Endothelial cell of umbilical vein (primary cell): ENCODE data around the gene POP7. TPM values are rescaled to one million over a fixed set of nuclear protein-coding genes. Genes with fewer than 3 reads are reported as not detected.

Experiments
- BruUV-seq: library from RNA; stranded (reverse); fragments of 400-500 nt; replicated peaks from 2 replicates; lab custom pipeline; 2021; lab: Mats Ljungman, UMichigan
- CTCF ChIA-PET: fragments of 300-600, 350-600 bp; sonication (Branson Sonifier 250); formaldehyde crosslinking; loops from one replicate; lab custom pipeline; 2021; ENCODE audit warnings: antibody characterized with exemption, inconsistent platforms; lab: Charles Lee
- POLR2A ChIA-PET: fragments of 300-600, 350-600 bp; sonication (Branson Sonifier 250); formaldehyde crosslinking; loops from one replicate; lab custom pipeline; 2021; ENCODE audit warnings: antibody characterized with exemption, inconsistent platforms; lab: Charles Lee
- DNase-seq: peaks from one replicate; pipeline ENCODE4 v3.0.0-alpha.2; 2011; ENCODE audit warnings: low read depth, low spot score
- FAIRE-seq: peaks from 2 replicates; lab custom pipeline; 2011; peaks lifted over from hg19 to GRCh38; lab: Jason Lieb, UNC
- H2AFZ ChIP-seq: 2 replicates; pipeline ENCODE4 v1.6.0; 2012; ENCODE audit warnings: low read depth, low read length, control low read depth, inconsistent platforms
- H3K27ac ChIP-seq: 2 replicates; pipeline ENCODE4 v1.5.1; 2011; ENCODE audit warnings: low read depth, mild to moderate bottlenecking, control low read depth, low read length, moderate library complexity; ENCODE audit not compliant: insufficient read depth
- H3K27me3 ChIP-seq, 2 experiments: 2 replicates each; pipeline versions ENCODE4 v1.6.0 to v1.6.1; 2011; ENCODE audit warnings: low read length in 2 of 2, mixed read lengths in 1 of 2; ENCODE audit not compliant: control insufficient read depth in 2 of 2, insufficient read depth in 2 of 2
- H3K36me3 ChIP-seq, 2 experiments: 2 replicates in 1 of 2; 3 replicates in 1 of 2; pipeline ENCODE4 v1.5.1; 2011; ENCODE audit warnings: low read length in 2 of 2, mild to moderate bottlenecking in 1 of 2, moderate library complexity in 1 of 2; ENCODE audit not compliant: control insufficient read depth in 2 of 2, insufficient read depth in 2 of 2; ENCODE audit errors: extremely low read depth in 1 of 2
- H3K4me1 ChIP-seq: 3 replicates; pipeline ENCODE4 v1.5.1; 2011; ENCODE audit warnings: mild to moderate bottlenecking, low read length; ENCODE audit not compliant: control insufficient read depth, insufficient read depth; ENCODE audit errors: extremely low read depth
- H3K4me2 ChIP-seq: 2 replicates; pipeline ENCODE4 v1.6.1; 2011; ENCODE audit warnings: low read length, control low read depth, mixed read lengths; ENCODE audit not compliant: insufficient read depth
- H3K4me3 ChIP-seq, 3 experiments: fragments of 200-600 bp in 1 of 3; sonication (generic), shearing (Covaris generic) in 1 of 3; replicated peaks in 1 of 3; 2 replicates each; pipeline ENCODE4 v1.5.1; 2011 to 2016; ENCODE audit warnings: control low read depth in 3 of 3, low read length in 3 of 3, mild to moderate bottlenecking in 2 of 3, inconsistent platforms in 1 of 3, low read depth in 1 of 3, moderate library complexity in 1 of 3; ENCODE audit not compliant: insufficient read depth in 1 of 3
- H3K79me2 ChIP-seq: 2 replicates; pipeline ENCODE4 v1.6.0; 2012; ENCODE audit warnings: low read length, inconsistent platforms; ENCODE audit not compliant: control insufficient read depth, insufficient read depth
- H3K9ac ChIP-seq: replicated peaks from 2 replicates; pipeline ENCODE3; 2011; ENCODE audit warnings: low read length, control low read depth; ENCODE audit not compliant: insufficient read depth; ENCODE audit errors: extremely low read depth
- H3K9me1 ChIP-seq: replicated peaks from 3 replicates; pipeline ENCODE4 v1.6.0; 2011; ENCODE audit warnings: mild to moderate bottlenecking, low read length; ENCODE audit not compliant: control insufficient read depth, insufficient read depth; ENCODE audit errors: extremely low read depth
- H3K9me3 ChIP-seq: replicated peaks from 2 replicates; pipeline ENCODE4 v1.5.1; 2012; ENCODE audit warnings: low read length, inconsistent platforms; ENCODE audit not compliant: control insufficient read depth, insufficient read depth
- H4K20me1 ChIP-seq: replicated peaks from 2 replicates; pipeline ENCODE3; 2011; ENCODE audit warnings: mild to moderate bottlenecking, low read length; ENCODE audit not compliant: control insufficient read depth, insufficient read depth; ENCODE audit errors: extremely low read depth
- EZH2 ChIP-seq: IDR thresholded peaks from 2 replicates; pipeline ENCODE4 v1.6.1; 2012; ENCODE audit warnings: borderline replicate concordance, low read depth, mild to moderate bottlenecking, moderate library complexity, low read length, inconsistent platforms; ENCODE audit not compliant: severe bottlenecking
- FOS ChIP-seq: IDR thresholded peaks from 2 replicates; pipeline ENCODE4 v1.6.1; 2011; ENCODE audit warnings: mild to moderate bottlenecking, low read length, moderate library complexity, borderline replicate concordance; ENCODE audit not compliant: insufficient read depth
- GATA2 ChIP-seq: IDR thresholded peaks from 2 replicates; pipeline ENCODE4 v1.7.0; 2011; ENCODE audit warnings: low read depth, mild to moderate bottlenecking, moderate library complexity, mixed read lengths, low read length; ENCODE audit not compliant: insufficient read length, insufficient read depth
- JUN ChIP-seq: IDR thresholded peaks from 2 replicates; pipeline ENCODE4 v1.6.1; 2011; ENCODE audit warnings: borderline replicate concordance, low read depth; ENCODE audit not compliant: insufficient read length, insufficient read depth
- MYC ChIP-seq: IDR thresholded peaks from one replicate; pipeline ENCODE4 v1.6.1; 2011; ENCODE audit warnings: mild to moderate bottlenecking, low read depth, low read length
- POLR2A ChIP-seq: IDR thresholded peaks from 2 replicates; pipeline ENCODE4 v1.6.1; 2012; ENCODE audit warnings: low read depth, mild to moderate bottlenecking, control low read depth, low read length
- POLR2AphosphoS5 ChIP-seq: IDR thresholded peaks from 2 replicates; pipeline ENCODE4 v1.6.1; 2012; ENCODE audit warnings: low read depth, mild to moderate bottlenecking, control low read depth, low read length, moderate library complexity; ENCODE audit not compliant: insufficient read depth
- dilution Hi-C: fragments of 300-500 bp; cut with MboI; formaldehyde crosslinking; loops from one replicate; pipeline ENCODE4 v1.15.0; 2019; ENCODE audit warnings: low sequenced_read_pairs; ENCODE audit not compliant: extremely low pct_ligation_motif_present
- intact Hi-C: fragments of 100-400 bp; cut with micrococcal nuclease; formaldehyde crosslinking; loops from one replicate; pipeline ENCODE4 v1.10.0; 2022
- polyA plus RNA-seq, 4 experiments: library from polyadenylated mRNA; depleted of rRNA in 3 of 4; stranded (reverse) in 3 of 4; unstranded in 1 of 4; fragments of >200 nt; gene quantifications; 2 replicates each; pipeline versions ENCODE4 v1.2.1 to v1.2.3, GENCODE V29; 2011 to 2012; ENCODE audit warnings: missing spikeins in 1 of 4
- total RNA-seq: library from RNA; stranded (reverse); gene quantifications from 2 replicates; pipeline ENCODE4 v1.2.3, GENCODE V29; 2021
- TF ChIP-seq, protein P1 (sequence below), 2 donors: IDR thresholded peaks; 1 replicate in 1 of 2; 2 replicates in 1 of 2; pipeline ENCODE4 v1.5.1; 2011; ENCODE audit warnings: low read length in 2 of 2, mild to moderate bottlenecking in 2 of 2, moderate library complexity in 2 of 2, control low read depth in 1 of 2, inconsistent platforms in 1 of 2, low read depth in 1 of 2; ENCODE audit not compliant: insufficient read depth in 1 of 2; ENCODE audit errors: extremely low read depth in 1 of 2
- TF ChIP-seq, protein P2 (sequence below): IDR thresholded peaks from 2 replicates; pipeline ENCODE4 v1.6.1; 2011; ENCODE audit not compliant: insufficient read depth, insufficient read length

Gene POP7
- total and polyA plus RNA-seq, 2 donors (not counting 3 experiments of a cell fraction or from before 2014, with no cell fraction given), result 47.4 to 48.8 TPM

DNA sequence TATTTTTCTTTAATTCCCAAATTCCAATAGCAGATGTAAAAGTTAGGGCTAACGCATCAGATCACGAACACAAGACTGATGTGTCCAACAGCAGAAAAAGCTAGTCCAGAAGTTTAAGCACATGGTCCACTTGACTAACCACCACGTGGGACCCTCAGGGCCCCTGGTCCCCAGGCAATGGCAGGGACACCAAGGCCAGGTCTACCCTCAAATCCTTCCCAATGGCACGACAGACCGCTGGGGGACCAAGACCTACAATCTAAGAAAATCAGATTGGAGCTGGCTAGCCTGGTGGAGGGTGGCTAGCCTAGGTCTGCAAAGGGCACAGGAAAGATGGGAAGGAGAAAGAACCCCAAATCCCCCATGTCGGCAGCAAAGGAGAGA is 13.4 kb upstream of the POP7 start:
- DNase-seq (no peak), FAIRE-seq (peak; percentile 15)
- TF ChIP-seq, protein P1, sequence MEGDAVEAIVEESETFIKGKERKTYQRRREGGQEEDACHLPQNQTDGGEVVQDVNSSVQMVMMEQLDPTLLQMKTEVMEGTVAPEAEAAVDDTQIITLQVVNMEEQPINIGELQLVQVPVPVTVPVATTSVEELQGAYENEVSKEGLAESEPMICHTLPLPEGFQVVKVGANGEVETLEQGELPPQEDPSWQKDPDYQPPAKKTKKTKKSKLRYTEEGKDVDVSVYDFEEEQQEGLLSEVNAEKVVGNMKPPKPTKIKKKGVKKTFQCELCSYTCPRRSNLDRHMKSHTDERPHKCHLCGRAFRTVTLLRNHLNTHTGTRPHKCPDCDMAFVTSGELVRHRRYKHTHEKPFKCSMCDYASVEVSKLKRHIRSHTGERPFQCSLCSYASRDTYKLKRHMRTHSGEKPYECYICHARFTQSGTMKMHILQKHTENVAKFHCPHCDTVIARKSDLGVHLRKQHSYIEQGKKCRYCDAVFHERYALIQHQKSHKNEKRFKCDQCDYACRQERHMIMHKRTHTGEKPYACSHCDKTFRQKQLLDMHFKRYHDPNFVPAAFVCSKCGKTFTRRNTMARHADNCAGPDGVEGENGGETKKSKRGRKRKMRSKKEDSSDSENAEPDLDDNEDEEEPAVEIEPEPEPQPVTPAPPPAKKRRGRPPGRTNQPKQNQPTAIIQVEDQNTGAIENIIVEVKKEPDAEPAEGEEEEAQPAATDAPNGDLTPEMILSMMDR (IDR thresholded peaks at IDR 0.05; ENCODE audit: extremely low read depth in 1 of 2, insufficient read depth in 1 of 2, low read depth in 1 of 2, low read length in 2 of 2), result no peak
- TF ChIP-seq MYC (no peak), POLR2AphosphoS5 (no peak), JUN (no peak), EZH2 (no peak), GATA2 (no peak), FOS (no peak), POLR2A (no peak)
- TF ChIP-seq, protein P2, sequence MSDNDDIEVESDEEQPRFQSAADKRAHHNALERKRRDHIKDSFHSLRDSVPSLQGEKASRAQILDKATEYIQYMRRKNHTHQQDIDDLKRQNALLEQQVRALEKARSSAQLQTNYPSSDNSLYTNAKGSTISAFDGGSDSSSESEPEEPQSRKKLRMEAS, result no peak
- Histone ChIP-seq H3K9me1 (no peaks in the 10 kb centered on the region), H3K27ac (no peak overlapping the region), H3K79me2 (peaks cover 47% of the 10 kb centered on the region), H3K4me2 (peak overlapping the region; percentile 89), H2AFZ (no peak overlapping the region), H3K9me3 (no peaks in the 10 kb centered on the region), H3K4me3 (peak overlapping the region in 2 of 3 experiments; percentile 65 to 80), H4K20me1 (peaks cover 2% of the 10 kb centered on the region), H3K4me1 (peaks cover 16% of the 10 kb centered on the region), H3K36me3 (peaks cover 0 to 19% of the 10 kb centered on the region in 2 experiments), H3K9ac (peak overlapping the region; percentile 78), H3K27me3 (no peaks in the 10 kb centered on the region)
- dilution Hi-C loops, result no loop called here
- ChIA-PET CTCF (interaction anchor here (1.0 to 7.5 kb wide), 15 partner anchors 10 to 227 kb away, joined by 3 to 76 read pairs (median 8); partner anchors contain the start of genes MOSPD3, POP7 and SLC12A9), POLR2A (interaction anchor here (0.6 to 2.6 kb wide), 3 partner anchors 13 to 276 kb away, joined by 4 to 6 read pairs (median 4); partner anchors contain the start of genes FBXO24 and POP7)
- BruUV-seq, result TSS peak; percentile 39
- intact Hi-C loops, result loop anchor here (5.0 kb wide), 3 partner anchors 65 to 225 kb away; partner anchors contain the start of genes FBXO24 and LRCH4
